HG03442 (cell line): ENCODE results near the gene ANKRD40CL.

Experiments used
- ATAC-seq: cut with Tn5 transposase; IDR thresholded peaks from one replicate; pipeline ENCODE4 v1.9.1; 2021; ENCODE audit warnings: mild to moderate bottlenecking, moderate library complexity; ENCODE audit not compliant: unreplicated experiment

ANKRD40CL gene

GRCh38 chr17:50719144-50719923, 48.0 kb downstream of the ANKRD40CL start, which contains the start of gene LUC7L3:
TSS of gene LUC7L3 (plus strand) at chr17:50719603. CDS start at chr17:50719733, 130 bp downstream.
- peak; percentile 91 for ATAC-seq

GRCh38 chr17:50715471-50715870, 51.8 kb downstream of the ANKRD40CL start:
- no peak for ATAC-seq

- ATAC-seq: no peak
Observed at GRCh38 chr17:50712641-50713040, 54.7 kb downstream of the ANKRD40CL start.
